ENCODE results near the gene XKR3. TPM values are rescaled to one million over a fixed set of nuclear protein-coding genes. Genes with fewer than 3 reads are reported as not detected.

Gene XKR3
- total and polyA plus RNA-seq, 2 of the 8 experiments (the other 6 are each of a cell fraction or from before 2014, with no cell fraction given) = 0.17 TPM; not detected in 1

GRCh38 chr22:16803255-16803917 is 21.8 kb downstream of the XKR3 start:
- Histone ChIP-seq H4K5ac (ENCODE audit: insufficient read length, low read depth, low read length) (no peak overlapping the region), H2BK12ac (ENCODE audit: low read depth, low read length) (no peak overlapping the region), H3K18ac (ENCODE audit: extremely low read depth, low read length) (no peak overlapping the region), H3K23ac (ENCODE audit: insufficient read length) (no peak overlapping the region), H3K9me3 (ENCODE audit: insufficient read depth in 2 of 2, low read depth in 1 of 2, low read length in 1 of 2) (no peaks in the 10 kb centered on the region), H2BK15ac (ENCODE audit: low read length) (no peak overlapping the region), H3K4me3 (ENCODE audit: extremely low read depth in 1 of 4, insufficient read depth in 2 of 4, low read depth in 3 of 4, low read length in 4 of 4) (no peak overlapping the region), H3K36me3 (ENCODE audit: control insufficient read depth in 2 of 4, insufficient read depth in 4 of 4, low read length in 3 of 4) (no peaks in the 10 kb centered on the region), H2BK120ac (replicated peaks; ENCODE audit: low read depth, low read length) (no peak overlapping the region), H4K20me1 (replicated peaks in 1 of 2; ENCODE audit: control insufficient read depth in 1 of 2, insufficient read depth in 2 of 2, low read length in 2 of 2) (no peaks in the 10 kb centered on the region), H3K56ac (replicated peaks; ENCODE audit: insufficient read length, low read depth, low read length) (no peak overlapping the region), H3K79me1 (ENCODE audit: low read depth, low read length) (no peaks in the 10 kb centered on the region), H3K23me2 (ENCODE audit: low read depth, low read length) (no peaks in the 10 kb centered on the region), H2AK5ac (ENCODE audit: low read depth, low read length) (no peak overlapping the region), H3K4me2 (ENCODE audit: insufficient read depth in 1 of 2, low read depth in 2 of 2, low read length in 2 of 2) (no peak overlapping the region), H3K79me2 (ENCODE audit: control insufficient read depth in 1 of 2, insufficient read depth in 2 of 2, low read length in 2 of 2) (no peaks in the 10 kb centered on the region), H3K27ac (ENCODE audit: low read depth, low read length) (no peak overlapping the region), H3K4ac (replicated peaks; ENCODE audit: insufficient read length, low read depth, low read length) (no peak overlapping the region), H3K4me1 (replicated peaks in 1 of 4; ENCODE audit: control insufficient read depth in 3 of 4, insufficient read depth in 4 of 4, low read length in 3 of 4) (peaks cover 0 to 3% (median 3%) of the 10 kb centered on the region in 4 experiments; a peak in 2 of 7 replicates), H3K9ac (replicated peaks in 1 of 4; ENCODE audit: extremely low read depth in 1 of 4, low read depth in 3 of 4, low read length in 3 of 4) (no peak overlapping the region), H2BK5ac (ENCODE audit: low read depth, low read length) (no peak overlapping the region), H2BK20ac (ENCODE audit: low read length) (no peak overlapping the region), H3K27me3 (replicated peaks in 1 of 4; ENCODE audit: control insufficient read depth in 3 of 4, extremely low read depth in 1 of 4, insufficient read depth in 3 of 4, low read length in 3 of 4) (no peaks in the 10 kb centered on the region), H4K91ac (replicated peaks; ENCODE audit: insufficient read length, low read length) (no peak overlapping the region), H3K14ac (ENCODE audit: insufficient read length) (no peak overlapping the region), H2AFZ (ENCODE audit: low read length) (no peak overlapping the region), H4K8ac (ENCODE audit: extremely low read depth, insufficient read depth, low read length) (no peak overlapping the region)
- ChIA-PET CTCF (ENCODE audit: partially characterized antibody) (interaction anchor here (1.0 kb wide), 1 partner anchor 20 kb away, joined by 3 read pairs; no protein-coding TSS in a partner anchor), POLR2A (ENCODE audit: partially characterized antibody) (no interaction called here)
- WGBS, 2 experiments (ENCODE audit: extremely low coverage in 1 of 2, insufficient coverage in 1 of 2, insufficient read length in 1 of 2, insufficient replicate concordance in 2 of 2, low coverage in 1 of 2, low lambda C conversion rate in 2 of 2, missing lambda C conversion rate in 1 of 2) = 94% methylated on average over 4 of the region's 4 CpGs; no CpG with 5 or more reads in 1 of the 2 experiments
- no peak for DNase-seq (ENCODE audit: low read depth in 1 of 2, low spot score in 2 of 2)
- no peak for TF ChIP-seq TAF1 (IDR thresholded peaks at IDR 0.05; ENCODE audit: low read depth, low read length)
- peak; percentile 74; the same call in 1 of the 2 replicates for TF ChIP-seq YY1 (IDR thresholded peaks at IDR 0.05; ENCODE audit: low read depth, low read length)
- peak; percentile 34; the same call in 1 of the 2 replicates for TF ChIP-seq SRF (IDR thresholded peaks at IDR 0.05; ENCODE audit: low read depth, low read length)
- FAIRE-seq = peak; percentile 66
